Right lobe of liver (tissue), 6 donors: ENCODE results near the gene LDLRAD3. TPM values are rescaled to one million over a fixed set of nuclear protein-coding genes. Genes with fewer than 3 reads are reported as not detected.

ENCODE experiments used
- ATAC-seq, 4 donors: fragments of 200-7000 bp; cut with Tn5 transposase; one replicate each; pipeline ENCODE4 v1.9.1; 2020; ENCODE audit warnings: mild to moderate bottlenecking in 4 of 4, moderate library complexity in 4 of 4
- DNase-seq, 3 donors: peaks; one replicate each; pipeline ENCODE4 v3.0.0-alpha.2; 2020
- H3K27ac ChIP-seq, 3 donors: fragments of 200-600 bp; one replicate each; pipeline ENCODE4 v1.8.0; 2022
- H3K27me3 ChIP-seq, 2 donors: fragments of 200-600 bp; one replicate each; pipeline ENCODE4 v1.8.0; 2022
- H3K36me3 ChIP-seq, 4 donors: fragments of 200-600 bp; sonication (generic) in 1 of 4; one replicate each; pipeline versions ENCODE4 v1.5.1 to v1.8.0; 2017 to 2022; ENCODE audit warnings: control low read depth in 1 of 4
- H3K4me1 ChIP-seq, 4 donors: fragments of 200-600 bp; sonication (generic) in 1 of 4; one replicate each; pipeline versions ENCODE4 v1.5.1 to v1.8.0; 2017 to 2022; ENCODE audit warnings: control low read depth in 1 of 4
- H3K4me3 ChIP-seq, 3 donors: fragments of 200-600 bp; one replicate each; pipeline ENCODE4 v1.8.0; 2022
- H3K9me3 ChIP-seq, 4 donors: fragments of 200-600 bp; sonication (generic) in 1 of 4; one replicate each; pipeline versions ENCODE4 v1.5.1 to v1.8.0; 2017 to 2022; ENCODE audit warnings: control low read depth in 1 of 4
- CTCF ChIP-seq, 4 donors: fragments of 200-600 bp in 3 of 4; fragments of 450-650 bp in 1 of 4; IDR thresholded peaks; one replicate each; pipeline versions ENCODE4 v1.5.1 to v1.8.0; 2016 to 2022; ENCODE audit warnings: antibody characterized with exemption in 4 of 4, mild to moderate bottlenecking in 2 of 4
- POLR2A ChIP-seq: fragments of 450-650 bp; IDR thresholded peaks from one replicate; pipeline ENCODE4 v1.6.1; 2017; ENCODE audit warnings: antibody characterized with exemption, mild to moderate bottlenecking
- WGBS: methylation state at CpG from one replicate; pipeline ENCODE4 v1.1.6; 2018; ENCODE audit warnings: low coverage, low lambda C conversion rate; ENCODE audit not compliant: insufficient coverage; ENCODE audit errors: missing lambda C conversion rate; 5-methylcytosine and 5-hydroxymethylcytosine counted together
- intact Hi-C, 2 donors: fragments of 100-400 bp; cut with DNase I; formaldehyde crosslinking; loops; one replicate each; pipeline versions ENCODE4 v1.11.2 to v1.14.1; 2022
- total RNA-seq, 6 experiments: library from RNA; depleted of rRNA in 2 of 6; stranded (reverse); fragments of >200 nt in 2 of 6; fragmentation: NEBNext Ultra II Directional in 3 of 6; extraction: Animal tissue kit (Norgen Biotek cat#: 25700) in 3 of 6; gene quantifications; one replicate each; pipeline versions ENCODE4 v1.1.0 to v1.2.4, GENCODE V29; 2016 to 2023
- donor health status: DM: no; HTN: yes; CAD: no.
- donor health status: DM: no; HTN: no; CAD: no.
- donor health status: DM: no; HTN: no; CAD: no.
- donor health status: DM: no; HTN: yes; CAD: no.
- donor health status: DM: no; HTN: yes; CAD: no.

Gene LDLRAD3
- total RNA-seq, 6 experiments from 2014 or later: 0.62 to 3.3 (median 2.7) TPM

- Histone ChIP-seq H3K9me3 (no peaks in the 10 kb centered on the region), H3K27me3 (no peaks in the 10 kb centered on the region), H3K36me3 (no peaks in the 10 kb centered on the region), H3K4me1 (no peaks in the 10 kb centered on the region), H3K27ac (no peak overlapping the region), H3K4me3 (no peak overlapping the region)
- TF ChIP-seq CTCF (IDR thresholded peaks at IDR 0.05) (no peak), POLR2A (no peak)
- intact Hi-C loops: no loop called here
- DNase-seq (no peak), ATAC-seq (peak in 1 of 4 donors; percentile 22)
- 87% methylated on average over 7 of the region's 9 CpGs for WGBS
These were observed 171.5 kb downstream of the LDLRAD3 start for GRCh38 chr11:36115378-36115801.

- WGBS: 58% methylated on average over 6 of the region's 6 CpGs
- Histone ChIP-seq H3K27ac (no peak overlapping the region), H3K9me3 (no peaks in the 10 kb centered on the region), H3K36me3 (no peaks in the 10 kb centered on the region), H3K4me3 (no peak overlapping the region), H3K27me3 (no peaks in the 10 kb centered on the region), H3K4me1 (no peaks in the 10 kb centered on the region)
- no peak for DNase-seq
- intact Hi-C loops: no loop called here
- peak in 2 of 4 donors; percentile 11 to 32 for ATAC-seq
- TF ChIP-seq CTCF (IDR thresholded peaks at IDR 0.05) (no peak), POLR2A (no peak)
These were observed 172.3 kb downstream of the LDLRAD3 start for GRCh38 chr11:36116161-36116560.

GRCh38 chr11:36118084-36118483 lies 174.2 kb downstream of the LDLRAD3 start:
- WGBS: 39% methylated on average over 2 of the region's 2 CpGs
- no peak for TF ChIP-seq CTCF (IDR thresholded peaks at IDR 0.05)
- no peak for TF ChIP-seq POLR2A

GRCh38 chr11:36119300-36119699 lies 175.4 kb downstream of the LDLRAD3 start:
- no peak for TF ChIP-seq POLR2A
- TF ChIP-seq CTCF (IDR thresholded peaks at IDR 0.05): no peak
- Histone ChIP-seq H3K27me3 (no peaks in the 10 kb centered on the region), H3K9me3 (no peaks in the 10 kb centered on the region), H3K4me3 (no peak overlapping the region), H3K27ac (no peak overlapping the region), H3K36me3 (no peaks in the 10 kb centered on the region), H3K4me1 (no peaks in the 10 kb centered on the region)
- DNase-seq (no peak), ATAC-seq (no peak)
- intact Hi-C loops: no loop called here

More at GRCh38 chr11:36118084-36118483, 174.2 kb downstream of the LDLRAD3 start:
- H3K27ac ChIP-seq: no peak overlapping the region
- DNase-seq: no peak
- H3K36me3 ChIP-seq: no peaks in the 10 kb centered on the region
- H3K27me3 ChIP-seq: no peaks in the 10 kb centered on the region
- intact Hi-C loops: no loop called here
- no peak for ATAC-seq
- H3K9me3 ChIP-seq: no peaks in the 10 kb centered on the region
- no peak overlapping the region for H3K4me3 ChIP-seq
- H3K4me1 ChIP-seq: no peaks in the 10 kb centered on the region

GRCh38 chr11:36121054-36121453 lies 177.2 kb downstream of the LDLRAD3 start:
- Histone ChIP-seq H3K27ac (no peak overlapping the region), H3K9me3 (no peaks in the 10 kb centered on the region), H3K4me3 (no peak overlapping the region), H3K4me1 (no peaks in the 10 kb centered on the region), H3K36me3 (no peaks in the 10 kb centered on the region), H3K27me3 (no peaks in the 10 kb centered on the region)
- TF ChIP-seq POLR2A (no peak), CTCF (IDR thresholded peaks at IDR 0.05) (no peak)
- no peak for ATAC-seq
- 69% methylated on average over 6 of the region's 6 CpGs for WGBS
- no peak for DNase-seq
- intact Hi-C loops: loop anchor here in 1 of 2 donors (10.0 kb wide), 1 partner anchor 506 kb away; the partner anchor contains the start of gene FJX1
